DOHH2 (cell line): ENCODE data around the gene LSM14B.
A peak's percentile ranks its signal among the peaks of the same experiment; 100 is the strongest.

Source experiments
- H3F3A ChIP-seq: fragments of 200-600 bp; sonication (generic), shearing (Covaris generic); 2 replicates; pipeline ENCODE4 v1.6.0; 2016; ENCODE audit warnings: antibody characterized with exemption, mild to moderate bottlenecking; ENCODE audit not compliant: control insufficient read depth, insufficient read depth
- H3K27ac ChIP-seq: fragments of 200-600 bp; sonication (generic); 2 replicates; pipeline ENCODE4 v1.5.1; 2014; ENCODE audit warnings: low read depth, mild to moderate bottlenecking, low read length, moderate library complexity
- H3K27me3 ChIP-seq: fragments of 200-600 bp; sonication (generic); 2 replicates; pipeline ENCODE4 v1.6.1; 2014; ENCODE audit warnings: mild to moderate bottlenecking, low read length, mixed read lengths; ENCODE audit not compliant: control insufficient read depth
- H3K36me3 ChIP-seq: fragments of 200-600 bp; sonication (generic); 2 replicates; pipeline ENCODE4 v1.6.1; 2014; ENCODE audit warnings: mild to moderate bottlenecking, low read length, moderate library complexity, mixed read lengths; ENCODE audit not compliant: control insufficient read depth
- H3K4me1 ChIP-seq: fragments of 200-600 bp; sonication (generic); 2 replicates; pipeline ENCODE4 v1.6.1; 2014; ENCODE audit warnings: mild to moderate bottlenecking, low read length, mixed read lengths; ENCODE audit not compliant: control insufficient read depth
- H3K4me2 ChIP-seq: fragments of 200-600 bp; sonication (generic); 2 replicates; pipeline ENCODE4 v1.6.0; 2014; ENCODE audit warnings: mild to moderate bottlenecking, low read length, moderate library complexity
- H3K4me3 ChIP-seq: fragments of 200-600 bp; sonication (generic); 2 replicates; pipeline ENCODE4 v1.5.1; 2014; ENCODE audit warnings: mild to moderate bottlenecking, low read length, mixed read lengths
- H3K79me2 ChIP-seq: fragments of 200-600 bp; sonication (generic); 2 replicates; pipeline ENCODE4 v1.6.1; 2014; ENCODE audit warnings: mild to moderate bottlenecking, low read length, mixed read lengths; ENCODE audit not compliant: control insufficient read depth
- H3K9me2 ChIP-seq: fragments of 200-600 bp; sonication (generic); replicated peaks from 2 replicates; pipeline ENCODE4 v1.6.1; 2014; ENCODE audit warnings: mild to moderate bottlenecking, low read length, mixed read lengths; ENCODE audit not compliant: control insufficient read depth
- H3K9me3 ChIP-seq: fragments of 200-600 bp; sonication (generic); 2 replicates; pipeline ENCODE4 v1.6.1; 2014; ENCODE audit warnings: antibody characterized with exemption, low read length, mixed read lengths; ENCODE audit not compliant: control insufficient read depth, insufficient read depth
- H4K20me1 ChIP-seq: fragments of 200-600 bp; sonication (generic); 2 replicates; pipeline ENCODE4 v1.6.0; 2014; ENCODE audit warnings: low read depth, mild to moderate bottlenecking, antibody characterized with exemption, low read length, moderate library complexity; ENCODE audit not compliant: control insufficient read depth, insufficient read depth
- EZH2phosphoT487 ChIP-seq: fragments of 200-600 bp; sonication (generic); IDR thresholded peaks from 2 replicates; pipeline ENCODE4 v1.6.1; 2017; ENCODE audit warnings: borderline replicate concordance, mild to moderate bottlenecking, antibody characterized with exemption, low read length, moderate library complexity, mixed read lengths
- TF ChIP-seq, protein P1 (sequence below): fragments of 200-600 bp; sonication (generic); IDR thresholded peaks from one replicate; pipeline ENCODE4 v1.5.1; 2014; ENCODE audit warnings: antibody characterized with exemption, mild to moderate bottlenecking, low read depth, low read length; ENCODE audit not compliant: poor library complexity, severe bottlenecking

Gene LSM14B

DNA sequence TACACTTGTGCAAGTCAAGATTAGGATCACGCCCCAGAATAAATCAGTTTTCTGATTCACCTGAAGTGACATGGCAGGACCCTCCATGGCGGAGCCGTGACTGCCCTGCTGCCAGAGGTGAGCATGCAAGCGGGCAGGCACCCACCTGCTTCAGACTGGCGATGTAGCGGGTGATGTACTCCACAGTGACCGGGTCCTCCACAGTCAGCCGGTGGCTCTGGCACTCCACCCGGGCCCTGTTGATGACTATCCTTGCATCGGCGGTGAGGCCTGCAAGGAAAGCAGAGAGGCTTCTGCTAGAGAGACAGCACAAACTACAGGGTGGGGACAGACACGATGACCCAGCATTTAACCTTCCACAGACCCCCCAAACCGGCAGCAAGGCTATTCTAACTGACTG is 17.4 kb downstream of the LSM14B start:
- H3K27me3 ChIP-seq = no peaks in the 10 kb centered on the region
- TF ChIP-seq, protein P1, sequence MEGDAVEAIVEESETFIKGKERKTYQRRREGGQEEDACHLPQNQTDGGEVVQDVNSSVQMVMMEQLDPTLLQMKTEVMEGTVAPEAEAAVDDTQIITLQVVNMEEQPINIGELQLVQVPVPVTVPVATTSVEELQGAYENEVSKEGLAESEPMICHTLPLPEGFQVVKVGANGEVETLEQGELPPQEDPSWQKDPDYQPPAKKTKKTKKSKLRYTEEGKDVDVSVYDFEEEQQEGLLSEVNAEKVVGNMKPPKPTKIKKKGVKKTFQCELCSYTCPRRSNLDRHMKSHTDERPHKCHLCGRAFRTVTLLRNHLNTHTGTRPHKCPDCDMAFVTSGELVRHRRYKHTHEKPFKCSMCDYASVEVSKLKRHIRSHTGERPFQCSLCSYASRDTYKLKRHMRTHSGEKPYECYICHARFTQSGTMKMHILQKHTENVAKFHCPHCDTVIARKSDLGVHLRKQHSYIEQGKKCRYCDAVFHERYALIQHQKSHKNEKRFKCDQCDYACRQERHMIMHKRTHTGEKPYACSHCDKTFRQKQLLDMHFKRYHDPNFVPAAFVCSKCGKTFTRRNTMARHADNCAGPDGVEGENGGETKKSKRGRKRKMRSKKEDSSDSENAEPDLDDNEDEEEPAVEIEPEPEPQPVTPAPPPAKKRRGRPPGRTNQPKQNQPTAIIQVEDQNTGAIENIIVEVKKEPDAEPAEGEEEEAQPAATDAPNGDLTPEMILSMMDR = no peak
- TF ChIP-seq EZH2phosphoT487 = no peak
- peaks cover 26% of the 10 kb centered on the region for H3F3A ChIP-seq
- peaks cover 23% of the 10 kb centered on the region for H3K4me1 ChIP-seq
- no peaks in the 10 kb centered on the region for H3K9me2 ChIP-seq
- peaks cover 31% of the 10 kb centered on the region for H4K20me1 ChIP-seq
- H3K4me2 ChIP-seq = no peak overlapping the region
- no peaks in the 10 kb centered on the region for H3K9me3 ChIP-seq
- no peak overlapping the region for H3K27ac ChIP-seq
- H3K36me3 ChIP-seq = peaks cover 78% of the 10 kb centered on the region
- H3K4me3 ChIP-seq = no peak overlapping the region
- peaks cover 75% of the 10 kb centered on the region for H3K79me2 ChIP-seq

DNA sequence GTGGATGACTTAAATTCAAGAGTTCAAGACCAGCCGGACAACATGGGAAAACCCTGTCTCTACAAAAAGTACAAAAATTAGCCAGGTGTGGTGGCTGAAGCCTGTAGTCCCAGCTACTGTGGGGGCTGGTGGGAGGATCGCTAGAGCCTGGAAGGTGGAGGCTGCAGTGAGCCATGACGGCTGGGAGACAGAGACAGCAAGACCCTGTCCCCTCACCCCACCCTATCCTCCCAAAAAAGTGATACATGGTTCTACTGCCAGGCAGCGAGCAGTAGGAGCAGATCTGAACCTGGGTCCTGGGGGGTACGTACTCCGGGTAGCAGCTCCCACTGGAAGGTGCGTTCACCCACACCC is 18.7 kb downstream of the LSM14B start:
- H3F3A ChIP-seq = peaks cover 18% of the 10 kb centered on the region
- no peak overlapping the region for H3K27ac ChIP-seq
- TF ChIP-seq EZH2phosphoT487 = no peak
- TF ChIP-seq, protein P1 = no peak
- H4K20me1 ChIP-seq = peaks cover 34% of the 10 kb centered on the region
- peak overlapping the region; percentile 90 for H3K4me2 ChIP-seq
- no peaks in the 10 kb centered on the region for H3K9me2 ChIP-seq
- H3K4me3 ChIP-seq = peak overlapping the region; percentile 81
- peaks cover 77% of the 10 kb centered on the region for H3K79me2 ChIP-seq
- no peaks in the 10 kb centered on the region for H3K9me3 ChIP-seq
- H3K36me3 ChIP-seq = peaks cover 68% of the 10 kb centered on the region
- H3K27me3 ChIP-seq = no peaks in the 10 kb centered on the region
- H3K4me1 ChIP-seq = peaks cover 30% of the 10 kb centered on the region

DNA sequence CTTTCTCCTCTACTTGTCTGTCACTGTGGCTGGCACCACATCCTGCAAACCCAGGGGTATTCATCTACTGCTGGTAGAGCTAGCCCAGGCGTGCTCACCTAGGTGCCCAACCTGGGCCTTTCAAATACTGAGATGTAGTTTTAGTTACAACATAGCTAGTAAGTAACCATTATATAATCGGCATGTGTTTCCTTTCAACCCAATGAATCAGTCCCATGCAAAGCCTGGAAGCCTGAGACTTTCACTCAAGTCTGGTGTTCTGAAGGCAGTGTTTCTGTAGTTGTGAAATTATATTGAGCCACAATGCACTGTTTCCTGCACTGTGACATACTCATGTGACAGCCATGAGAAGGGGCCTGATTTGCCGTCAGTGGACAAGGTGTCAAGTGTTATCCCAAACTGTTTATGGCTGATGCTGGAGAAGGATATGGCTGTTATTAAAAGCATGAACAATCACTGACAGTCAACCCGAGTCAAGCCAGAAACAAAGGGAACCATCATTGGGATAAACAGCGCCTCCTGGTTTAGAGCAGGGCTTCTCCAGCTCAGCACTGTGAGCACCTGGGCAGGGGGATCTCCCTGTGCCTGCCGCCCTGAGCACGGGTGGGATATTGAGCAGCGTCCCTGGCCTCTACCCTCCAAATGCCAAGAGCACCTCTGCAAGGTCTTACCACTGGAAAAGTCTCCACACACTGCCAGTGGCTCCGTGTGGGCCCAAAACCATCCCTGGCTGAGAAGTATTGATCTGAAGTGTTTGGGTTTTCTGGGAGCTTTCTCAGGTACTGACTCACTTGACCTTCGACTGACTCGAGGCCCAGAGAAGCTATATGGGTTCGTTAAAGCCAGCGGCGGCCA is 19.3 kb downstream of the LSM14B start:
- peaks cover 80% of the 10 kb centered on the region for H3K79me2 ChIP-seq
- no peaks in the 10 kb centered on the region for H3K27me3 ChIP-seq
- no peaks in the 10 kb centered on the region for H3K9me2 ChIP-seq
- H3K4me3 ChIP-seq = peak overlapping the region; percentile 81
- H4K20me1 ChIP-seq = peaks cover 34% of the 10 kb centered on the region
- peak overlapping the region; percentile 52 for H3K27ac ChIP-seq
- H3K36me3 ChIP-seq = peaks cover 66% of the 10 kb centered on the region
- H3K9me3 ChIP-seq = no peaks in the 10 kb centered on the region
- TF ChIP-seq, protein P1 = peak; percentile 66
- TF ChIP-seq EZH2phosphoT487 = no peak
- peak overlapping the region; percentile 90 for H3K4me2 ChIP-seq
- peaks cover 12% of the 10 kb centered on the region for H3F3A ChIP-seq
- H3K4me1 ChIP-seq = peaks cover 25% of the 10 kb centered on the region
